Measurements from ENCODE around the gene ZBP1. TPM values are rescaled to one million over a fixed set of nuclear protein-coding genes. Genes with fewer than 3 reads are reported as not detected.

The ZBP1 gene
- polyA plus RNA-seq, 1 experiment: not detected

Other genes with a start within 250 kb of the ZBP1 start
- 5.2 and 8.2 TPM in 2 replicates for gene RBM38, start 229.0 kb downstream of the ZBP1 start, polyA plus RNA-seq (2011; rRNA removed)
- gene CTCFL, start 95.3 kb downstream of the ZBP1 start, polyA plus RNA-seq (2011; rRNA removed): not detected in 2 replicates
- gene PCK1, start 59.3 kb downstream of the ZBP1 start, polyA plus RNA-seq (2011; rRNA removed): not detected in 2 replicates
- gene PMEPA1, start 89.6 kb upstream of the ZBP1 start, polyA plus RNA-seq (2011; rRNA removed): 4.3 and 5.6 TPM in 2 replicates

Data from AG04450 (cell line).